HG03103 (cell line): ENCODE measurements around the gene SLC7A10.
"Not testable (repeated sequence)": the region's sequence is repeated elsewhere in the genome, so short reads cannot be mapped to it uniquely, and the experiment has no call there.

ENCODE experiments used
- ATAC-seq: cut with Tn5 transposase; IDR thresholded peaks from one replicate; pipeline ENCODE4 v1.9.1; 2021; ENCODE audit warnings: low read depth; ENCODE audit not compliant: unreplicated experiment

Gene SLC7A10

GRCh38 chr19:33239223-33239975 lies 13.7 kb upstream of the SLC7A10 start:
- ATAC-seq: no peak

- no peak for ATAC-seq
These were observed 13.0 kb upstream of the SLC7A10 start for GRCh38 chr19:33238481-33239149.

GRCh38 chr19:33236696-33237390 lies 11.2 kb upstream of the SLC7A10 start:
- ATAC-seq: no peak

GRCh38 chr19:33235996-33236350 lies 10.3 kb upstream of the SLC7A10 start:
- ATAC-seq: no peak

- ATAC-seq: peak; percentile 91
These were observed 9.8 kb upstream of the SLC7A10 start for GRCh38 chr19:33235269-33235995.

- no peak for ATAC-seq
These were observed 9.1 kb upstream of the SLC7A10 start for GRCh38 chr19:33234736-33235135.

- no peak for ATAC-seq
These were observed 8.4 kb upstream of the SLC7A10 start for GRCh38 chr19:33234092-33234491.

GRCh38 chr19:33233056-33233873 lies 7.6 kb upstream of the SLC7A10 start:
- ATAC-seq: no peak

GRCh38 chr19:33232656-33233055 lies 7.0 kb upstream of the SLC7A10 start:
- ATAC-seq: no peak

- ATAC-seq: no peak
These were observed 5.9 kb upstream of the SLC7A10 start for GRCh38 chr19:33231511-33231910.

- ATAC-seq: no peak
These were observed 4.3 kb upstream of the SLC7A10 start for GRCh38 chr19:33229962-33230361.

- ATAC-seq: no peak
These were observed 2.4 kb upstream of the SLC7A10 start for GRCh38 chr19:33227870-33228599.

GRCh38 chr19:33227242-33227650 lies 1.6 kb upstream of the SLC7A10 start:
- no peak for ATAC-seq

GRCh38 chr19:33226550-33227241 lies 1.0 kb upstream of the SLC7A10 start:
- ATAC-seq: no peak

- ATAC-seq: no peak
These were observed 774 bp downstream of the SLC7A10 start for GRCh38 chr19:33224694-33225457.

GRCh38 chr19:33222255-33222654 lies 3.4 kb downstream of the SLC7A10 start:
- ATAC-seq: not testable (repeated sequence)

- no peak for ATAC-seq
These were observed 4.0 kb downstream of the SLC7A10 start for GRCh38 chr19:33221638-33222037.

- ATAC-seq: no peak
These were observed 4.9 kb downstream of the SLC7A10 start for GRCh38 chr19:33220735-33221134.
